ENCODE measurements around the gene THAP4. TPM values are rescaled to one million over a fixed set of nuclear protein-coding genes. Genes with fewer than 3 reads are reported as not detected.

The THAP4 gene
- total and polyA plus RNA-seq, 2 donors: 34.0 to 36.8 TPM

DNA sequence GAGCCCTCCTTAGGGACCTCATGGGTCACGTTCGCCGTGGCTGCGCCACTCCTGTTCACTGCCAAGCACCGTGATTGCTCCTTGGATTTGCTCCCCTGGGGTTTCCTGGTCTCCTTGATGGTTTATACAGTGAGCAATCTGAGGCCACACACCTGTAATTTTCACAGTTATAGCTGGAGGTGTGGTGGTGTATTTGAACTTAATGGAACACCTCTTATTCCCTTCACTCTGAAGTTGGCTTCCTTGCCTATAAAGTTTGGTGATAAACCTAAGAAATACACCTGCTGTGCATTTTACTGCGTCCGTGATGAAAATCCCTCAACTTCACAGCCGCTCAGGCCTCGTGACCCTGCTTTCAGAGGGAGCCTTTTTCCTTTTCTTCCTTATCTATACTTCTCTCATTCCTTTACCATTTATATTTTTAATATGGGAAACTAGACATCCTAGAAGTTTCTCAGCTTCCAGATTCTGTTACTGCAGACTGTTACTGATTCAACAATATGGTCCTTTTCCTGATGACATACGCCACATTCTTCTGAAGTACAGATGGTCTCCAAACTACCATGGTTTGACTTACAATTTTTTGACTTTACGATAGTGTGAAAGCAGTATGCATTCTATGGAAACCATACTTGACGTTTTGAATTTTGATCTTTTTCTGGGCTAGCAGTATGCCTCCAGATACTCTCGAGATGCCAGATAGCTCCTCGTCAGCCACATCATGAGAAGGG, 9.1 kb upstream of the THAP4 start:
- DNase-seq (ENCODE audit: low read depth in 6 of 9, low spot score in 9 of 9): no peak
- H3K27ac ChIP-seq (ENCODE audit: low read depth in 1 of 2, low read length in 1 of 2): no peak overlapping the region
- 97% methylated on average over 14 of the region's 14 CpGs for WGBS
- H3K4me3 ChIP-seq (ENCODE audit: low read length in 2 of 2): no peak overlapping the region
- H3K36me3 ChIP-seq (ENCODE audit: control insufficient read depth in 2 of 2, insufficient read depth in 2 of 2, low read length in 1 of 2): peaks cover 3 to 4% of the 10 kb centered on the region in 2 donors
- no peaks in the 10 kb centered on the region for H3K9me3 ChIP-seq (ENCODE audit: control insufficient read depth in 2 of 2, insufficient read depth in 1 of 2, low read length in 1 of 2)
- H3K4me1 ChIP-seq (ENCODE audit: control insufficient read depth in 2 of 2, insufficient read depth in 2 of 2, low read length in 2 of 2): no peaks in the 10 kb centered on the region
- H3K27me3 ChIP-seq (ENCODE audit: control insufficient read depth in 2 of 2, insufficient read depth in 1 of 2, low read length in 1 of 2): no peaks in the 10 kb centered on the region

DNA sequence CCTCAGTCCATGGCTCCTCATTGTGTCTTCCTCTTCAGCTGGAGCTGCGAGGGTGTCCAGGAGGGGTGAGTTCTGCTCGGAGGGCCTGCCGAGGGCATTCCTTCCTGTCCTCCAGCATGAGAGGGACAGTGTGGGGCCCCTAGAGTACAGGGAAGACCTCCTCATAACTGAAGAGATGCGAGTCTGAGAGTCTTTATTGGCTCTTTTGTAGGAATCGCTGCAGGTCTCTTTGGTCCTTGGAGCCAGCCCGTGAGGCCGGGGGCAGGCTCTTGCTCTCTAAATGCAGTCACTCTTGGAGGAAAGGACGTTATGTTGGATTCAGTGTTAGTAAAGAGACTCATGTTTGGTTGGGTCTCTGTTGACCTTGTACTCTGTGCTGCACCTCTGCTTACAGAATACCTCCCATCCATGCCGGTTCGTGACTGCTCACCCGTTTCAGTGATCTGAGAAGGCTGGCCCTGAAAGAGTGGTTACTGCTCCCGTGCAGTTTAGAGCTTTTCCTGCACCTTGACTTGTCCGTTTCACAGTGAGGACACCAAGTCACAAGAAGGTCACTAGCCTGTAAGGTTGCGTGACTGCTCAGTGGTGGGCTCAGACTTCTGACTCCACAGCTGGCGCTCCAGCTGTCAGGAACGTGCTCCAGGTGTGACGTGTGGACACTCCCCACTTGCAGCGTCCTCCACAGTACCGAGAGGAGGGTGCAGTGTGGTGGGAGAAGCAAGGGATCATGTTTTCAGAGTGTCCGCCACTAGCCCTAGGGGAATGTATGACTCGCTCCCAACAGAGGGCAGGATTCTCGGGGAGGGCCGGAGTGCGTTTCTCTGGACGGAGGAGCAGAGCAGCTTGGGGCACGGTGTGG, 8.3 kb upstream of the THAP4 start:
- no peaks in the 10 kb centered on the region for H3K9me3 ChIP-seq (ENCODE audit: control insufficient read depth in 2 of 2, insufficient read depth in 1 of 2, low read length in 1 of 2)
- 98% methylated on average over 26 of the region's 26 CpGs for WGBS
- H3K36me3 ChIP-seq (ENCODE audit: control insufficient read depth in 2 of 2, insufficient read depth in 2 of 2, low read length in 1 of 2): no peaks in the 10 kb centered on the region
- H3K27me3 ChIP-seq (ENCODE audit: control insufficient read depth in 2 of 2, insufficient read depth in 1 of 2, low read length in 1 of 2): no peaks in the 10 kb centered on the region
- H3K27ac ChIP-seq (ENCODE audit: low read depth in 1 of 2, low read length in 1 of 2): no peak overlapping the region
- no peak for DNase-seq (ENCODE audit: low read depth in 6 of 9, low spot score in 9 of 9)
- H3K4me1 ChIP-seq (ENCODE audit: control insufficient read depth in 2 of 2, insufficient read depth in 2 of 2, low read length in 2 of 2): no peaks in the 10 kb centered on the region
- no peak overlapping the region for H3K4me3 ChIP-seq (ENCODE audit: low read length in 2 of 2)

GRCh38 chr2:241641631-241642030, 4.7 kb upstream of the THAP4 start:
- no peak for DNase-seq (ENCODE audit: low read depth in 6 of 9, low spot score in 9 of 9)
- no peaks in the 10 kb centered on the region for H3K27me3 ChIP-seq (ENCODE audit: control insufficient read depth in 2 of 2, insufficient read depth in 1 of 2, low read length in 1 of 2)
- no peak overlapping the region for H3K27ac ChIP-seq (ENCODE audit: low read depth in 1 of 2, low read length in 1 of 2)
- peaks cover 0 to 8% of the 10 kb centered on the region in 2 donors for H3K4me1 ChIP-seq (ENCODE audit: control insufficient read depth in 2 of 2, insufficient read depth in 2 of 2, low read length in 2 of 2)
- H3K36me3 ChIP-seq (ENCODE audit: control insufficient read depth in 2 of 2, insufficient read depth in 2 of 2, low read length in 1 of 2): peaks cover 5 to 6% of the 10 kb centered on the region in 2 donors
- H3K4me3 ChIP-seq (ENCODE audit: low read length in 2 of 2): no peak overlapping the region
- WGBS: 95% methylated on average over 2 of the region's 2 CpGs
- peaks cover 3 to 12% of the 10 kb centered on the region in 2 donors for H3K9me3 ChIP-seq (ENCODE audit: control insufficient read depth in 2 of 2, insufficient read depth in 1 of 2, low read length in 1 of 2)

DNA sequence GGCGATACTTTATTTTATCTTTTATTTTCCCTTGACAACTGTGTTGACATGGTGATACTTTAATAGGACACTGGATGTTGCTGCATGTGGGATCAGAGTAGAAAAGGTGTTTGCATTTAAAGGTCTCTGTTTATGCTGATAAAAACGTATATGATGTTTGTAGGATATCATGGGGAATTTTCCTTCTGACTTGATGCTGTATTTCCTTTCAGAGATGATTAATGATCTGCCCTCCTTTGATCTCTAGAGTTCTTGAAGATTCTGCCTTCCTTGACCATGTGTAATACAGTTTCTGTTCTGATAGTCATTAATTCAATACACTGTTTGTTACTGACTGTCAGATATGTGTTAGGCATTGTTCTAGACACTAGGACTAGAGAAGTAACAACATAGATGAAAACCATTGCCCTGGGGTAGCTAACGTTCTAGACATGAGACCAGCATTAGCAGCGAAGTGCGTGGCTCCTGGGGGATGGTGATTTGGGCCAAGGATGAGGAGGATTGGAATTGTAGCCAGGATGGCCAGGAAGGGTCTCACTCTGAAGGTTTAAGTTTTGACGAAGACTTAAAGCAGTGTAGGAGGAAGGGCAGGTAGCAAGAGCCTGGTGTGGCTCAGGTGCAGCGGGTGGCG, 3.3 kb upstream of the THAP4 start:
- DNase-seq (ENCODE audit: low read depth in 6 of 9, low spot score in 9 of 9): no peak

GRCh38 chr2:241639385-241639784, 2.4 kb upstream of the THAP4 start:
- Histone ChIP-seq H3K9me3 (ENCODE audit: control insufficient read depth in 2 of 2, insufficient read depth in 1 of 2, low read length in 1 of 2) (peaks cover 3 to 12% of the 10 kb centered on the region in 2 donors), H3K4me3 (ENCODE audit: low read length in 2 of 2) (no peak overlapping the region), H3K36me3 (ENCODE audit: control insufficient read depth in 2 of 2, insufficient read depth in 2 of 2, low read length in 1 of 2) (peaks cover 5 to 6% of the 10 kb centered on the region in 2 donors), H3K4me1 (ENCODE audit: control insufficient read depth in 2 of 2, insufficient read depth in 2 of 2, low read length in 2 of 2) (peaks cover 7 to 11% of the 10 kb centered on the region in 2 donors), H3K27me3 (ENCODE audit: control insufficient read depth in 2 of 2, insufficient read depth in 1 of 2, low read length in 1 of 2) (peaks cover 0 to 5% of the 10 kb centered on the region in 2 donors), H3K27ac (ENCODE audit: low read depth in 1 of 2, low read length in 1 of 2) (no peak overlapping the region)
- DNase-seq (ENCODE audit: low read depth in 6 of 9, low spot score in 9 of 9): no peak
- whole genome bisulfite sequencing: 99% methylated on average over 7 of the region's 7 CpGs

More for the DNA sequence above, 3.3 kb upstream of the THAP4 start:
- Histone ChIP-seq H3K27me3 (ENCODE audit: control insufficient read depth in 2 of 2, insufficient read depth in 1 of 2, low read length in 1 of 2) (peaks cover 0 to 5% of the 10 kb centered on the region in 2 donors), H3K4me1 (ENCODE audit: control insufficient read depth in 2 of 2, insufficient read depth in 2 of 2, low read length in 2 of 2) (peaks cover 7 to 11% of the 10 kb centered on the region in 2 donors), H3K9me3 (ENCODE audit: control insufficient read depth in 2 of 2, insufficient read depth in 1 of 2, low read length in 1 of 2) (peaks cover 3 to 12% of the 10 kb centered on the region in 2 donors), H3K27ac (ENCODE audit: low read depth in 1 of 2, low read length in 1 of 2) (no peak overlapping the region), H3K36me3 (ENCODE audit: control insufficient read depth in 2 of 2, insufficient read depth in 2 of 2, low read length in 1 of 2) (peaks cover 5 to 6% of the 10 kb centered on the region in 2 donors), H3K4me3 (ENCODE audit: low read length in 2 of 2) (no peak overlapping the region)
- 98% methylated on average over 8 of the region's 8 CpGs for WGBS

DNA sequence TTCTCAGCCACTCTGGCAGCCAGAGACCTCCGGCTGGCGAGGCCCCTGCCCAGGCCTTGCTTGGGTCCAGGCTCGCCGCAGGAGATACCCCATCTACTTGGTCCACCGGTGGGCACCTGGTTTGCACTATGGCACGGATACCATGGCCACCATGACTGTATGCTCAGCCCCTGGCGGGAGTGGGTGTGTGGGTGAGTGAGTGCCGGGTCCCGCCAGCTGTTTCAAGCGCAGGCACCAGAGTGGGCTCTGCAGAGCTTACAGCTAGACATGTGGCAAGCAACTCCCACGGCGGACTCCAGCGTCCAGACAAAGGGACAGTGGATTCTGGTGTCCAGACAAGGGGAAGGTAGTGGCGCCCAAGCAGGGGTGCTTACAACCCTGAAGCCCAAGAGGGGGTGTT, 2.0 kb upstream of the THAP4 start:
- Histone ChIP-seq H3K4me3 (ENCODE audit: low read length in 2 of 2) (no peak overlapping the region), H3K27me3 (ENCODE audit: control insufficient read depth in 2 of 2, insufficient read depth in 1 of 2, low read length in 1 of 2) (peaks cover 0 to 5% of the 10 kb centered on the region in 2 donors), H3K27ac (ENCODE audit: low read depth in 1 of 2, low read length in 1 of 2) (no peak overlapping the region), H3K36me3 (ENCODE audit: control insufficient read depth in 2 of 2, insufficient read depth in 2 of 2, low read length in 1 of 2) (peaks cover 5 to 6% of the 10 kb centered on the region in 2 donors), H3K9me3 (ENCODE audit: control insufficient read depth in 2 of 2, insufficient read depth in 1 of 2, low read length in 1 of 2) (peaks cover 3 to 12% of the 10 kb centered on the region in 2 donors), H3K4me1 (ENCODE audit: control insufficient read depth in 2 of 2, insufficient read depth in 2 of 2, low read length in 2 of 2) (peaks cover 7 to 11% of the 10 kb centered on the region in 2 donors)
- DNase-seq (ENCODE audit: low read depth in 6 of 9, low spot score in 9 of 9): no peak
- over 99% methylated on average over 14 of the region's 14 CpGs for WGBS

DNA sequence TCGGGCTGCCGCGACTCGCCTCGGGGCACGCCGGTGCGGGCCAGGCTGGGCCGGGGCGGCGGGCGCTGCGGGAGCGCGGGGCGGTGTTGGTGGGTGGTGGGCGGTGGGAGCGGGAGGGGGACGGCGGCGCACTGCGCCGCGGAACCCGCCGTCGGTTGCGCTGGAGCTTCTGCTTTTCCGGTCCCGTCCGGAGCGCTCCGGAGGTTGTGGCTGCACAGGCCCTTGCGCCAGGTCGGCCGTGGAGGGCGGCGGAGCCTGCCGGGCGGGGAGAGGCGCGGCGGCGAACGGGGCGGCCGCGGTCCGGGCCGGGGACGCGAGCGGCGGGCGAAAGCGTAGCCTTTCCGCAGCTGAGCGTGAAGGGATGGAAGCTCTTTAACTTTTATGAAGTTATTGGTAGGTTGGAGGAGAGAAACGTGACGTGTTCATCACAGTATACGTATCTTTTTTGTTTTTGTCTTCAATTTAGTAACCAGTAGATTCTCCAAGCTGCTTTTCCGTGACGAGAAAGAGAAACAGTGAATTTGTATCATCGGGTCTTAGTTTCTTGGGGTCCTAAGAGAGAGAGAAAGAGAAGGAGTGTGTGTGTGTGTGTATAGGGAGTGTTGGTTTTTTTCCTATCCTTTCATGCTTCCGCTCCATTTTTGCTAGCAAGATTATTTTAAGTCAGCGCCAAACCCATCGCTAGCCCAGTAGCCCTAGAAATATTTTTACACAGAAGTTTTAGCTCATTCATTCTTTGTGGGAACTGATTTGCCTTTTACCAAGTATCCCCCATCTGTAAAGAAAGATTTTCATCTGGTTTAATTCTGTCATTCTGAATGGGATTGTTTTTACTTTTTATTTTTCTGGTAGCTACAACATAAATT, 1.1 kb upstream of the THAP4 start:
- peaks cover 0 to 5% of the 10 kb centered on the region in 2 donors for H3K27me3 ChIP-seq (ENCODE audit: control insufficient read depth in 2 of 2, insufficient read depth in 1 of 2, low read length in 1 of 2)
- peak in 4 of 9 donors; percentile 11 to 55 (median 24) for DNase-seq (ENCODE audit: low read depth in 6 of 9, low spot score in 9 of 9)
- H3K36me3 ChIP-seq (ENCODE audit: control insufficient read depth in 2 of 2, insufficient read depth in 2 of 2, low read length in 1 of 2): peaks cover 13 to 14% of the 10 kb centered on the region in 2 donors
- 1% methylated on average over 67 of the region's 67 CpGs for WGBS
- peaks cover 7 to 11% of the 10 kb centered on the region in 2 donors for H3K4me1 ChIP-seq (ENCODE audit: control insufficient read depth in 2 of 2, insufficient read depth in 2 of 2, low read length in 2 of 2)
- H3K9me3 ChIP-seq (ENCODE audit: control insufficient read depth in 2 of 2, insufficient read depth in 1 of 2, low read length in 1 of 2): peaks cover 3 to 12% of the 10 kb centered on the region in 2 donors
- H3K4me3 ChIP-seq (ENCODE audit: low read length in 2 of 2): peak overlapping the region; percentile 94 to 98
- peak overlapping the region; percentile 72 to 98 for H3K27ac ChIP-seq (ENCODE audit: low read depth in 1 of 2, low read length in 1 of 2)

Measured in thymus (tissue), 11 donors.